ENCODE measurements around the gene PAN3. TPM values are rescaled to one million over a fixed set of nuclear protein-coding genes. Genes with fewer than 3 reads are reported as not detected.

PAN3 gene
- total and polyA plus RNA-seq, 2 of the 8 experiments (the other 6 are each of a cell fraction or from before 2014, with no cell fraction given), result 12.7 to 39.3 TPM

- Histone ChIP-seq H3K27me3 (replicated peaks in 1 of 4; ENCODE audit: control insufficient read depth in 3 of 4, extremely low read depth in 1 of 4, insufficient read depth in 3 of 4, low read length in 3 of 4) (no peaks in the 10 kb centered on the region), H3K27ac (ENCODE audit: low read depth, low read length) (no peak overlapping the region), H3K79me2 (ENCODE audit: control insufficient read depth in 1 of 2, insufficient read depth in 2 of 2, low read length in 2 of 2) (no peaks in the 10 kb centered on the region), H2BK5ac (ENCODE audit: low read depth, low read length) (no peak overlapping the region), H2BK15ac (ENCODE audit: low read length) (no peak overlapping the region), H3K56ac (replicated peaks; ENCODE audit: insufficient read length, low read depth, low read length) (no peak overlapping the region), H3K4me2 (ENCODE audit: insufficient read depth in 1 of 2, low read depth in 2 of 2, low read length in 2 of 2) (no peak overlapping the region), H3K79me1 (ENCODE audit: low read depth, low read length) (0 out of 2 replicates have a peak, but pooled peaks cover 2% of the 10 kb centered on the region), H3K18ac (ENCODE audit: extremely low read depth, low read length) (0 out of 2 replicates have a peak overlapping the region, but pooled peaks have one; percentile 52), H2BK20ac (ENCODE audit: low read length) (no peak overlapping the region), H3K4me3 (ENCODE audit: extremely low read depth in 1 of 4, insufficient read depth in 2 of 4, low read depth in 3 of 4, low read length in 4 of 4) (no peak overlapping the region), H3K9me3 (ENCODE audit: insufficient read depth in 2 of 2, low read depth in 1 of 2, low read length in 1 of 2) (no peaks in the 10 kb centered on the region), H3K4me1 (replicated peaks in 1 of 4; ENCODE audit: control insufficient read depth in 3 of 4, insufficient read depth in 4 of 4, low read length in 3 of 4) (no peaks in the 10 kb centered on the region), H3K36me3 (ENCODE audit: control insufficient read depth in 2 of 4, insufficient read depth in 4 of 4, low read length in 3 of 4) (peaks cover 0 to 12% (median 4%) of the 10 kb centered on the region in 4 experiments; a peak in 7 of 8 replicates), H2BK12ac (ENCODE audit: low read depth, low read length) (no peak overlapping the region), H3K4ac (replicated peaks; ENCODE audit: insufficient read length, low read depth, low read length) (no peak overlapping the region), H4K8ac (ENCODE audit: extremely low read depth, insufficient read depth, low read length) (peak overlapping the region; percentile 23; the same call in 1 of the 2 replicates), H4K5ac (ENCODE audit: insufficient read length, low read depth, low read length) (no peak overlapping the region), H3K23me2 (ENCODE audit: low read depth, low read length) (no peaks in the 10 kb centered on the region), H4K91ac (replicated peaks; ENCODE audit: insufficient read length, low read length) (no peak overlapping the region), H2BK120ac (replicated peaks; ENCODE audit: low read depth, low read length) (no peak overlapping the region), H3K23ac (ENCODE audit: insufficient read length) (no peak overlapping the region), H3K14ac (ENCODE audit: insufficient read length) (no peak overlapping the region), H3K9ac (replicated peaks in 1 of 4; ENCODE audit: extremely low read depth in 1 of 4, low read depth in 3 of 4, low read length in 3 of 4) (no peak overlapping the region), H2AFZ (ENCODE audit: low read length) (no peak overlapping the region), H4K20me1 (replicated peaks in 1 of 2; ENCODE audit: control insufficient read depth in 1 of 2, insufficient read depth in 2 of 2, low read length in 2 of 2) (no peaks in the 10 kb centered on the region), H2AK5ac (ENCODE audit: low read depth, low read length) (no peak overlapping the region)
- ChIA-PET POLR2A (ENCODE audit: partially characterized antibody) (no interaction called here), CTCF (ENCODE audit: partially characterized antibody) (interaction anchor here (1.1 to 2.3 kb wide), 5 partner anchors 8 to 309 kb away, joined by 3 to 6 read pairs (median 3); no protein-coding TSS in a partner anchor)
- DNase-seq (ENCODE audit: low read depth in 1 of 2, low spot score in 2 of 2) (no peak), FAIRE-seq (no peak)
- WGBS, 2 experiments (ENCODE audit: extremely low coverage in 1 of 2, insufficient coverage in 1 of 2, insufficient read length in 1 of 2, insufficient replicate concordance in 2 of 2, low coverage in 1 of 2, low lambda C conversion rate in 2 of 2, missing lambda C conversion rate in 1 of 2), result 94% methylated on average over 8 of the region's 8 CpGs; no CpG with 5 or more reads in 1 of the 2 experiments
- TF ChIP-seq ASH2L (IDR thresholded peaks at IDR 0.05; ENCODE audit: low read length), result no peak
- no peak for TF ChIP-seq SP1 (IDR thresholded peaks at IDR 0.05; ENCODE audit: low read depth, low read length)
- TF ChIP-seq SRF (IDR thresholded peaks at IDR 0.05; ENCODE audit: low read depth, low read length), result no peak
- TF ChIP-seq TBP (IDR thresholded peaks at IDR 0.05; ENCODE audit: low read depth, low read length), result no peak
- TF ChIP-seq YY1 (IDR thresholded peaks at IDR 0.05; ENCODE audit: low read depth, low read length), result no peak
- TF ChIP-seq ATF2 (IDR thresholded peaks at IDR 0.05; ENCODE audit: low read length), result no peak
- no peak for TF ChIP-seq RNF2 (IDR thresholded peaks at IDR 0.05; ENCODE audit: borderline replicate concordance, low read depth, low read length, missing control alignments, poor library complexity, severe bottlenecking)
- no peak for TF ChIP-seq KDM5A (IDR thresholded peaks at IDR 0.05; ENCODE audit: low read length)
Observed at GRCh38 chr13:28328271-28328607, 189.9 kb downstream of the PAN3 start.
